ENCODE data around the gene BTNL2.

Gene BTNL2

DNA sequence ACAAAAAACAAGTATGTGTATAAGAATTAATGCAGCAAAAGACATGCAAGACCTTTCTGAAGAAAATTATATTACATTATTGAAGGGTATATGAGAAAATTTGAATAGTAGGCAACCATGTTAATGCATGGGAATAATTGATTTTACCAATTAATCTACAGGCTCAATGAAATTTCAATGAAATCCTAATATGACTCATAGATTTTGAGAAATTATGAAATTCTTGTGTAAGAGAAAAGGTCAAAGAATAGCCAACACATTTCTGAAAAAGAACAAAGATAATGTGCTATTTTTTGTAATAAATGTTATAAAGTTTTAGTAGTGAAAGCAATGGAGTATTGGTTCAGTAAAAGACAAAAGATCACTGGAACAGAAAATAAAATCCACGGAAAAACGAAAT is 53.6 kb downstream of the BTNL2 start:
- H3K4me3 ChIP-seq (ENCODE audit: low read depth, low read length), result no peak overlapping the region
- DNase-seq (ENCODE audit: low read depth, low spot score), result no peak
- TF ChIP-seq, protein P1, sequence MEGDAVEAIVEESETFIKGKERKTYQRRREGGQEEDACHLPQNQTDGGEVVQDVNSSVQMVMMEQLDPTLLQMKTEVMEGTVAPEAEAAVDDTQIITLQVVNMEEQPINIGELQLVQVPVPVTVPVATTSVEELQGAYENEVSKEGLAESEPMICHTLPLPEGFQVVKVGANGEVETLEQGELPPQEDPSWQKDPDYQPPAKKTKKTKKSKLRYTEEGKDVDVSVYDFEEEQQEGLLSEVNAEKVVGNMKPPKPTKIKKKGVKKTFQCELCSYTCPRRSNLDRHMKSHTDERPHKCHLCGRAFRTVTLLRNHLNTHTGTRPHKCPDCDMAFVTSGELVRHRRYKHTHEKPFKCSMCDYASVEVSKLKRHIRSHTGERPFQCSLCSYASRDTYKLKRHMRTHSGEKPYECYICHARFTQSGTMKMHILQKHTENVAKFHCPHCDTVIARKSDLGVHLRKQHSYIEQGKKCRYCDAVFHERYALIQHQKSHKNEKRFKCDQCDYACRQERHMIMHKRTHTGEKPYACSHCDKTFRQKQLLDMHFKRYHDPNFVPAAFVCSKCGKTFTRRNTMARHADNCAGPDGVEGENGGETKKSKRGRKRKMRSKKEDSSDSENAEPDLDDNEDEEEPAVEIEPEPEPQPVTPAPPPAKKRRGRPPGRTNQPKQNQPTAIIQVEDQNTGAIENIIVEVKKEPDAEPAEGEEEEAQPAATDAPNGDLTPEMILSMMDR (IDR thresholded peaks at IDR 0.05; ENCODE audit: low read depth, low read length), result no peak
- in situ Hi-C loops (cut with HindIII; ENCODE audit: low sequenced_read_pairs), result no loop called here
